Neural cell (in vitro differentiated cells): ENCODE results near the gene MYCBPAP. TPM values are rescaled to one million over a fixed set of nuclear protein-coding genes. Genes with fewer than 3 reads are reported as not detected.

Source experiments
- H2AFZ ChIP-seq: fragments of 200-600, 300-800 bp; sonication (generic), shearing (Covaris generic); 2 replicates; pipeline ENCODE4 v1.6.0; 2014; ENCODE audit warnings: low read depth, mild to moderate bottlenecking, antibody characterized with exemption, low read length, moderate library complexity
- H3F3A ChIP-seq: fragments of 200-600 bp; shearing (Covaris generic); 2 replicates; pipeline ENCODE4 v1.6.1; 2016; ENCODE audit warnings: mild to moderate bottlenecking, moderate library complexity, mixed read lengths, antibody characterized with exemption, low read length; ENCODE audit not compliant: insufficient read depth, poor library complexity, severe bottlenecking
- H3K27ac ChIP-seq: fragments of 200-600, 300-800 bp; sonication (generic), shearing (Covaris generic); 2 replicates; pipeline ENCODE4 v1.5.1; 2014; ENCODE audit warnings: mild to moderate bottlenecking, low read length, moderate library complexity
- H3K27me3 ChIP-seq: fragments of 300-800, 200-600 bp; sonication (generic), shearing (Covaris generic); 2 replicates; pipeline ENCODE4 v1.6.0; 2014; ENCODE audit warnings: mild to moderate bottlenecking, low read depth, low read length, moderate library complexity; ENCODE audit not compliant: insufficient read depth
- H3K36me3 ChIP-seq: fragments of 300-800, 200-600 bp; sonication (generic), shearing (Covaris generic); 2 replicates; pipeline ENCODE4 v1.5.1; 2014; ENCODE audit warnings: mild to moderate bottlenecking, antibody characterized with exemption, low read length, moderate library complexity; ENCODE audit not compliant: insufficient read depth
- H3K4me2 ChIP-seq: fragments of 300-800, 200-600 bp; sonication (generic), shearing (Covaris generic); 2 replicates; pipeline ENCODE4 v1.6.0; 2014; ENCODE audit warnings: mild to moderate bottlenecking, low read length
- H3K4me3 ChIP-seq: fragments of 300-800, 200-600 bp; sonication (generic), shearing (Covaris generic); 2 replicates; pipeline ENCODE4 v1.5.1; 2014; ENCODE audit warnings: mild to moderate bottlenecking, low read length, moderate library complexity
- H3K79me2 ChIP-seq: fragments of 200-600 bp; shearing (Covaris generic); replicated peaks from 2 replicates; pipeline ENCODE4 v1.6.0; 2014; ENCODE audit warnings: mild to moderate bottlenecking, low read length, moderate library complexity; ENCODE audit not compliant: insufficient read depth
- H3K9ac ChIP-seq: fragments of 300-800, 200-600 bp; sonication (generic), shearing (Covaris generic); 2 replicates; pipeline ENCODE4 v1.6.1; 2016; ENCODE audit warnings: mild to moderate bottlenecking, low read length, mixed read lengths
- H3K9me2 ChIP-seq: fragments of 200-600 bp; shearing (Covaris generic); 2 replicates; pipeline ENCODE4 v1.6.1; 2016; ENCODE audit warnings: mild to moderate bottlenecking, low read length, mixed read lengths; ENCODE audit not compliant: insufficient read depth
- H3K9me3 ChIP-seq: fragments of 200-600, 300-800 bp; sonication (generic), shearing (Covaris generic); 2 replicates; pipeline ENCODE4 v1.6.1; 2016; ENCODE audit warnings: mild to moderate bottlenecking, mixed run types, low read length, moderate library complexity, mixed read lengths
- H4K20me1 ChIP-seq: fragments of 200-600 bp; shearing (Covaris generic); 2 replicates; pipeline ENCODE4 v1.6.1; 2016; ENCODE audit warnings: mild to moderate bottlenecking, mixed run types; ENCODE audit not compliant: insufficient read depth
- EP300 ChIP-seq: fragments of 450-650 bp; conservative IDR thresholded peaks from 2 replicates; pipeline ENCODE4 v1.6.1; 2014; ENCODE audit warnings: antibody characterized with exemption, mild to moderate bottlenecking, moderate library complexity; ENCODE audit not compliant: poor library complexity, severe bottlenecking
- EZH2 ChIP-seq: fragments of 200-600, 300-800 bp; shearing (Covaris generic), sonication (generic); IDR thresholded peaks from 2 replicates; pipeline ENCODE4 v1.6.1; 2014; ENCODE audit warnings: antibody characterized with exemption, low read length, borderline replicate concordance, mild to moderate bottlenecking; ENCODE audit not compliant: insufficient read depth, poor library complexity, severe bottlenecking
- MXI1 ChIP-seq: fragments of 450-650 bp; conservative IDR thresholded peaks from 2 replicates; pipeline ENCODE4 v1.6.1; 2014; ENCODE audit warnings: antibody characterized with exemption, mild to moderate bottlenecking; ENCODE audit not compliant: poor library complexity, severe bottlenecking
- POLR2AphosphoS5 ChIP-seq: IDR thresholded peaks from 2 replicates; pipeline ENCODE4 v1.6.1; 2012
- RAD21 ChIP-seq: fragments of 450-650 bp; conservative IDR thresholded peaks from 2 replicates; pipeline ENCODE4 v1.6.1; 2014; ENCODE audit warnings: antibody characterized with exemption, mild to moderate bottlenecking, moderate library complexity
- SMC3 ChIP-seq: fragments of 450-650 bp; conservative IDR thresholded peaks from 2 replicates; pipeline ENCODE4 v1.6.1; 2014; ENCODE audit warnings: antibody characterized with exemption, mild to moderate bottlenecking, moderate library complexity; ENCODE audit not compliant: poor library complexity
- TAF1 ChIP-seq: IDR thresholded peaks from 2 replicates; pipeline ENCODE4 v1.6.1; 2012; ENCODE audit warnings: low read depth
- polyA plus RNA-seq: library from polyadenylated mRNA; depleted of rRNA; stranded (reverse); fragments of >200 nt; gene quantifications from 2 replicates; pipeline ENCODE4 v1.2.3, GENCODE V29; 2014
- TF ChIP-seq, protein P1 (sequence below): IDR thresholded peaks from 2 replicates; pipeline ENCODE4 v1.6.1; 2012; ENCODE audit warnings: borderline replicate concordance
- TF ChIP-seq, protein P2 (sequence below): fragments of 450-650 bp; IDR thresholded peaks from 2 replicates; pipeline ENCODE4 v1.5.1; 2014; ENCODE audit warnings: antibody characterized with exemption, mild to moderate bottlenecking, moderate library complexity; ENCODE audit not compliant: poor library complexity, severe bottlenecking

MYCBPAP gene
- polyA plus RNA-seq, 1 donor from 2014 or later: 0.35 TPM

DNA sequence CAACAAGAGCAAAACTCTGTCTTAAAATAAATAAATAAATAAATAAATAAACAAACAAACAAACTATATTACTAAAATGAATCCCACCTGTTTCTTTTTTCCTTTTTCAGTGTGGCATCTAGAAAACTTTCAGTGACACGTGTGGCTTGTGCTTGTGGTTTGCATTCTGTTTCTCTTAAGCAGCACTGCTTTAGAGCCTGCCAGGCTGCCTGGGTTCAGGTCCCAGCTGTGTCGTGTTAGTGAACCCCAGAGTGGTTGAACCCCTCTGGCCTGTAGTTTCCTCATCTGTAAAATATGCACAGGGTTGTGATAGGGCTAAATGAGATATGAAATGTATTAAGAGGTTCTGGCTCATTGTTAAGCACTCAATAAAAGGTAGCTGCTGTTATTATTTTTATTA is 12.2 kb downstream of the MYCBPAP start:
- no peak overlapping the region for H3K9ac ChIP-seq
- H3K27ac ChIP-seq: no peak overlapping the region
- H2AFZ ChIP-seq: no peak overlapping the region
- no peaks in the 10 kb centered on the region for H3K9me2 ChIP-seq
- no peaks in the 10 kb centered on the region for H4K20me1 ChIP-seq
- no peak overlapping the region for H3K4me2 ChIP-seq
- no peaks in the 10 kb centered on the region for H3K9me3 ChIP-seq
- no peaks in the 10 kb centered on the region for H3K36me3 ChIP-seq
- no peaks in the 10 kb centered on the region for H3K27me3 ChIP-seq
- H3K4me3 ChIP-seq: no peak overlapping the region
- no peaks in the 10 kb centered on the region for H3F3A ChIP-seq
- no peaks in the 10 kb centered on the region for H3K79me2 ChIP-seq
- TF ChIP-seq POLR2AphosphoS5 (no peak), EP300 (no peak), EZH2 (no peak), SMC3 (no peak), MXI1 (no peak), RAD21 (no peak), TAF1 (no peak)
- TF ChIP-seq, protein P1, sequence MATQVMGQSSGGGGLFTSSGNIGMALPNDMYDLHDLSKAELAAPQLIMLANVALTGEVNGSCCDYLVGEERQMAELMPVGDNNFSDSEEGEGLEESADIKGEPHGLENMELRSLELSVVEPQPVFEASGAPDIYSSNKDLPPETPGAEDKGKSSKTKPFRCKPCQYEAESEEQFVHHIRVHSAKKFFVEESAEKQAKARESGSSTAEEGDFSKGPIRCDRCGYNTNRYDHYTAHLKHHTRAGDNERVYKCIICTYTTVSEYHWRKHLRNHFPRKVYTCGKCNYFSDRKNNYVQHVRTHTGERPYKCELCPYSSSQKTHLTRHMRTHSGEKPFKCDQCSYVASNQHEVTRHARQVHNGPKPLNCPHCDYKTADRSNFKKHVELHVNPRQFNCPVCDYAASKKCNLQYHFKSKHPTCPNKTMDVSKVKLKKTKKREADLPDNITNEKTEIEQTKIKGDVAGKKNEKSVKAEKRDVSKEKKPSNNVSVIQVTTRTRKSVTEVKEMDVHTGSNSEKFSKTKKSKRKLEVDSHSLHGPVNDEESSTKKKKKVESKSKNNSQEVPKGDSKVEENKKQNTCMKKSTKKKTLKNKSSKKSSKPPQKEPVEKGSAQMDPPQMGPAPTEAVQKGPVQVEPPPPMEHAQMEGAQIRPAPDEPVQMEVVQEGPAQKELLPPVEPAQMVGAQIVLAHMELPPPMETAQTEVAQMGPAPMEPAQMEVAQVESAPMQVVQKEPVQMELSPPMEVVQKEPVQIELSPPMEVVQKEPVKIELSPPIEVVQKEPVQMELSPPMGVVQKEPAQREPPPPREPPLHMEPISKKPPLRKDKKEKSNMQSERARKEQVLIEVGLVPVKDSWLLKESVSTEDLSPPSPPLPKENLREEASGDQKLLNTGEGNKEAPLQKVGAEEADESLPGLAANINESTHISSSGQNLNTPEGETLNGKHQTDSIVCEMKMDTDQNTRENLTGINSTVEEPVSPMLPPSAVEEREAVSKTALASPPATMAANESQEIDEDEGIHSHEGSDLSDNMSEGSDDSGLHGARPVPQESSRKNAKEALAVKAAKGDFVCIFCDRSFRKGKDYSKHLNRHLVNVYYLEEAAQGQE: no peak
- TF ChIP-seq, protein P2, sequence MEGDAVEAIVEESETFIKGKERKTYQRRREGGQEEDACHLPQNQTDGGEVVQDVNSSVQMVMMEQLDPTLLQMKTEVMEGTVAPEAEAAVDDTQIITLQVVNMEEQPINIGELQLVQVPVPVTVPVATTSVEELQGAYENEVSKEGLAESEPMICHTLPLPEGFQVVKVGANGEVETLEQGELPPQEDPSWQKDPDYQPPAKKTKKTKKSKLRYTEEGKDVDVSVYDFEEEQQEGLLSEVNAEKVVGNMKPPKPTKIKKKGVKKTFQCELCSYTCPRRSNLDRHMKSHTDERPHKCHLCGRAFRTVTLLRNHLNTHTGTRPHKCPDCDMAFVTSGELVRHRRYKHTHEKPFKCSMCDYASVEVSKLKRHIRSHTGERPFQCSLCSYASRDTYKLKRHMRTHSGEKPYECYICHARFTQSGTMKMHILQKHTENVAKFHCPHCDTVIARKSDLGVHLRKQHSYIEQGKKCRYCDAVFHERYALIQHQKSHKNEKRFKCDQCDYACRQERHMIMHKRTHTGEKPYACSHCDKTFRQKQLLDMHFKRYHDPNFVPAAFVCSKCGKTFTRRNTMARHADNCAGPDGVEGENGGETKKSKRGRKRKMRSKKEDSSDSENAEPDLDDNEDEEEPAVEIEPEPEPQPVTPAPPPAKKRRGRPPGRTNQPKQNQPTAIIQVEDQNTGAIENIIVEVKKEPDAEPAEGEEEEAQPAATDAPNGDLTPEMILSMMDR: no peak

DNA sequence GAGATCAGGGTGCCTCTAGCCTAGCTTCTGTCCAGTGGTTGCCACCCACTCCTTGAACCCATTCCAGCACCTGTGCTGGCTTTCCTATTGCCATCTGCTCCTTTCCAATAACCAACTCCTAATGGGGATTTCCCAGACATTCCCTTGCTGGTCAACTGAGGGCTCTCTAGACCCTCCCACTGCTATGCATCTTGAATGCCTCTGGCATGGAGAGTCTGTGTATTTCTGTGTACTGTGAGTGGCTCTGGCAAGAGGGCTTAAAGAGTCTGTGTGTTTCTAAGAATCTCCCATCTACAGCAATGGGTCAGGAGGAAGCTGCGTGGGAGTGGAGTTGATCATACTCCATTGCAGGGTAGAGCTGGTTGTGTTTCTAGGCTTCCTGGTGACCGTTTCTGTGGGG is 13.3 kb downstream of the MYCBPAP start:
- no peak overlapping the region for H3K4me3 ChIP-seq
- TF ChIP-seq SMC3: no peak
- TF ChIP-seq MXI1: no peak
- no peak for TF ChIP-seq TAF1
- TF ChIP-seq POLR2AphosphoS5: no peak
- no peak for TF ChIP-seq RAD21
- TF ChIP-seq EP300: no peak
- TF ChIP-seq, protein P2: no peak
- TF ChIP-seq, protein P1: no peak
- no peak for TF ChIP-seq EZH2
- H3K36me3 ChIP-seq: no peaks in the 10 kb centered on the region
- H4K20me1 ChIP-seq: no peaks in the 10 kb centered on the region
- no peak overlapping the region for H3K4me2 ChIP-seq
- H3K9me2 ChIP-seq: no peaks in the 10 kb centered on the region
- no peak overlapping the region for H3K9ac ChIP-seq
- no peaks in the 10 kb centered on the region for H3F3A ChIP-seq
- H3K27me3 ChIP-seq: no peaks in the 10 kb centered on the region
- no peaks in the 10 kb centered on the region for H3K79me2 ChIP-seq
- no peak overlapping the region for H2AFZ ChIP-seq
- H3K27ac ChIP-seq: no peak overlapping the region
- H3K9me3 ChIP-seq: no peaks in the 10 kb centered on the region
